LNCAP (cell line): ENCODE results near the gene ETS1.

Experiments
- TF ChIP-seq, protein P1 (sequence below): fragments of 450-650 bp; IDR thresholded peaks from 2 replicates; pipeline ENCODE4 v1.5.1; 2017; ENCODE audit warnings: mild to moderate bottlenecking

ETS1 gene

DNA sequence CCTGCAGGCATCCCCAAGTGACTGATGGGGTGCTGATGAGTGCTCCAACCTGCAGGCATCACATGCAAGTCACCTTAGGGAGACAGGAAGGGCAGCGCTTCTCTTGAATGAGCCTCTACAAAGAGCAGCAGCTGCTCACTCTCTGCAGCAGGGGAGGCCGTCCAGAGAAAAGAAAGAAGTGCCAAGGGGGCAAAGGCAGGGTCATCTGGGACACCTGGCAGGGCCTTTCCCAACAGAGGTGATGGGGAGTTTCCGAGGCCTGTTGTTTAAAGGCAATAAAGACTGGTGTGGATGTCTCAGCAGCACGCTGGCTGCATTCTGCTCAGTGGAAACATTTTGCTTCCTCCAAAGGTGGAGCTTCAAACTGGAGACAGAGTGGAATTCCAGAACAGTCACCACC, 113.7 kb downstream of the ETS1 start:
- TF ChIP-seq, protein P1, sequence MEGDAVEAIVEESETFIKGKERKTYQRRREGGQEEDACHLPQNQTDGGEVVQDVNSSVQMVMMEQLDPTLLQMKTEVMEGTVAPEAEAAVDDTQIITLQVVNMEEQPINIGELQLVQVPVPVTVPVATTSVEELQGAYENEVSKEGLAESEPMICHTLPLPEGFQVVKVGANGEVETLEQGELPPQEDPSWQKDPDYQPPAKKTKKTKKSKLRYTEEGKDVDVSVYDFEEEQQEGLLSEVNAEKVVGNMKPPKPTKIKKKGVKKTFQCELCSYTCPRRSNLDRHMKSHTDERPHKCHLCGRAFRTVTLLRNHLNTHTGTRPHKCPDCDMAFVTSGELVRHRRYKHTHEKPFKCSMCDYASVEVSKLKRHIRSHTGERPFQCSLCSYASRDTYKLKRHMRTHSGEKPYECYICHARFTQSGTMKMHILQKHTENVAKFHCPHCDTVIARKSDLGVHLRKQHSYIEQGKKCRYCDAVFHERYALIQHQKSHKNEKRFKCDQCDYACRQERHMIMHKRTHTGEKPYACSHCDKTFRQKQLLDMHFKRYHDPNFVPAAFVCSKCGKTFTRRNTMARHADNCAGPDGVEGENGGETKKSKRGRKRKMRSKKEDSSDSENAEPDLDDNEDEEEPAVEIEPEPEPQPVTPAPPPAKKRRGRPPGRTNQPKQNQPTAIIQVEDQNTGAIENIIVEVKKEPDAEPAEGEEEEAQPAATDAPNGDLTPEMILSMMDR: no peak

DNA sequence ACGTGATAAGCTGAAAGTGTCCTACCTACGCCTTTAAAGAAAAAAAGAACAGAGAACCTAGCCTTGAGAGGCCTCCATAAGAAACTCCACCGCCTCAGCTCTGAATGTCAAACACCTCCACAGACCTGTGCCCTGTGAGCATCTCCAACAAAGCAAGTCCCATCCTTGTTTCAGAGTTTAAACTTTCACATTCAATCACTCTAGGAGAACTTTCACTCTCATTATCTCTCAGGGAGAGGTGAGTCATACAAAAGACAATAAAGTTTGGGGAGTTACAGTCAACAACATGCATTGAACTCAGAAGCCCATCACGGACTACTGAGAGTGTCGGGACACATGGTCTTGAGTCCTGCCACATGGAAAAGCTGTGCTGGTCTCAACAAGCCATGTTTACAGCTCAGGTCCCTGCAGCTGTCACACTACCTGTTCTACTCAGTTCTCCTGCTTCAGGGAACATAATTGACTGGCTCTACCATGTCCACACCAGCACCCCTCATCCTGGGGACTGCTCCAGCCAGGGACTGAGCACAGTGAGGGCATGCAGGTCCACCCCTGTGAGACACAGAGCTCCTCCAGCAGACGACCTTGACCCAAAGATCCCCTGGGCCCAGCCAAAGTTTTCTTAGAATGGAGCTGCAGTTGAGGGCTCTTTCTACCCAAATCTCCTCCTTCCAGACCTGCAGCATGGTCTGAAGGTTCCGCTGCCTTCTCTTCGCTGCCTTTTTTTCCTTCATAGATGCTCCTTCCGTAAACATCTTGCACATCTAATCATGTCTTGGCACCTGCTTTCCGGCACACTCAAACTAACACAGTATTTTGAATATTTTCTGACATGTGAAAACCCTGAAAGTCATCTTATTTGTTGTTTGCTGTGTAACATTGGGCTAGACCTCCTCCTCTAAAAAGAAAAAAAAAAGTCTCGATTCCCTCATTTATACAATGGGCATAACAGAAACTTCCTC, 114.9 kb downstream of the ETS1 start:
- TF ChIP-seq, protein P1: no peak

DNA sequence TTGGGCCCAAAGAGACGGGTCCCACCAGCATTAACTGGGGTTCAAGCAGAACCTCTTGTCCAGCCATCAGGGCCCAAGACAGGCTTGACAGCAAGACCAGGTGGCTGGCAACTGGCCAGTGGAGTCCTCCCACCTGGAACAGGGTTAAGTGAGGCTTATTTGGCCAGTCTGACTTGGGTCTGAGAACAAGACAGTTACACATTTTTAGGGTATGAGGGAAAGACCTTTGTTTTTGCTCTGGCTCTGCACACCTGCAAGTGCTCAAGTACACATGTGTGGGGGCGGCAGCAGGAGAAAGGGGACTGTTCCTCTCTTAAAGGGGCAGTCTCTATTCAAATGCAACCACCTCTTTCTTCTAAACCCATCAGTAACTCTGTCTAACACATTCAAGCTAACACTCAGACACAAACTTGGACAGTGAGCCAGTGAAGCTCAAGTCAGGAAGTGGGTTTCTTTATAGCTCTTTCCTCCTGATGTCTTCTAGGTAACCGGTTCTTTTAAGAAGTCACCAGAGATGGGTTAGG, 116.2 kb downstream of the ETS1 start:
- TF ChIP-seq, protein P1: no peak

DNA sequence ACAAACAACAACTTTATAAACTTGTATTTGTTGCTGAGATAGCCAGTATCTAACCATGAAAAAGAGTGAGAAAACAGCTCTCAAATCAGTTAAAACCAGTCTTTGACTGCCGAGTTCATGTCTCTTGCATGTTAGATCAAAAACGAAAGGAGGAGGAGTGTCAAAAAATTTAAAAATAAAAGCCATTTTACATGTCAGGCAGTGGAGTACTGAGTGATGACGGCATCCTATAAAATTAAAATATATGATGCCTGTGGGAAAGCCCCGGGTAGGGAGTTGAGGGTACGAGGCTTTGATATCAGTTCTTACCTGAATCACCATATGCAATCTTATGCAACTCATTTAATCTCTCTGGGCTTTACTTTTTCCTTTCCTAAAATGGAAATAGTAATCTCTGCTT, 117.3 kb downstream of the ETS1 start:
- TF ChIP-seq, protein P1: no peak

DNA sequence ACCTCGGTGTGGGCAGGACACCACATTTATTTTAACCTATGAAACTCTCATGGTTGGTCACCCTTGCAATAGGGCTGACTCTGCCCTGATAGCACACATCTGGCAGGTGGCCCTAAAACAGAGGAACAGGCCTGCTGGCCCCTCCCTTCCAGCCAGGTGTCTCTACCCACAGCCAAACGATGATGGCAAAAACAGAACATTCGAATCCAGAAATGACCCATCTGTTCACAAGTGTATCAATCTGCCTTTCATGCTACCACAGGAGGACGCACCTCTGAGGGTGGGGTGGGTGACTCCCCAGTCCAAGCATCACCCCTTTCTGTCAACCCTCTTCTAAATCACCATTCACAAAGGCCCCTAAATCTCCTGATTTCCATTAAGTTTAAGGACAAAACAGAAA, 118.1 kb downstream of the ETS1 start:
- TF ChIP-seq, protein P1: no peak

DNA sequence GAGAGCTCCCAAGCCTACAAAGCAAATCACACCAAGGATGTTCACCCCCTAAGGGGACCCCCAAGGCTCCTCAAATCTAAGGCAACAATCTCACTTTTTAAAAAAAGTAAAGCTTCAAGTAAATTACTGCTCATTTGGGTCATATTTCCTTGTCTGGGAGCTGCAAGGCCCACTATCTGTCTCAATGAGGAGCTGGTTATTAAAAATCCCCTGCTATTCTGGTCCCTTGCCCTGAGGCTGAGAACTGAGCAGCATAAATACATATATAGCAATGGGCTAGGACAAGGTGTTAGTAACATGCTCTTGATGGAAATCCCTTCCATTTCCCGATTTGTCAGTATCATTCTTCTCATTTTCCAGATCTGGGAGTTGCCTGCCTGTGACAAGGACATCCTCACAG, 119.2 kb downstream of the ETS1 start:
- TF ChIP-seq, protein P1: no peak

DNA sequence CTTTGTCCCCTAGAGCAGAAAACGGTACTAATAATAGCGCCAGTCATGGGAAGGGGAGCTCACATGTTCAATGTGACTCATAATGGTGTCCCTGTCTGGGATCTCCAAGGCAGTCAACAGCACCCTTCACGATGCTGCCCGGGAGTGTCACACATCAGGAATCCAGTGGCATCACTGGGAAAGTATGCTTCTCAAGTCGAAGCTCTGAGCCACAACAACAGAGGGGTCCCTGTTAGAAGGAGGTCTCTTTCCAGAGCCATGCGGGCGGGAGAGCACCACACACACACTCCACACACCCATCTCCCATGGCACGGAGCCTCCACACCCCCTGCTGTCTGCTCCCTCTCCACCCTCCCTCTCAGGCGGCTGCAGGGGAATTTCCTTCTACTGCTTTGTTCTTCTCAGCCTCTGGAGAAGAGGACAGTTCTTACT, 119.7 kb downstream of the ETS1 start:
- TF ChIP-seq, protein P1: no peak
